Measurements from ENCODE around the gene TMIGD3. TPM values are rescaled to one million over a fixed set of nuclear protein-coding genes. Genes with fewer than 3 reads are reported as not detected.

The TMIGD3 gene
- total RNA-seq, 1 donor from 2014 or later: not detected

GRCh38 chr1:111487133-111487532 lies 16.3 kb downstream of the TMIGD3 start:
- no peak for TF ChIP-seq CTCF (conservative IDR thresholded peaks at IDR 0.05)
- Mint-ChIP-seq H3K27me3 (ENCODE audit: low read depth) (no peaks in the 10 kb centered on the region), H3K9me3 (no peaks in the 10 kb centered on the region), H3K4me3 (no peak overlapping the region), H3K4me1 (no peaks in the 10 kb centered on the region), H3K36me3 (ENCODE audit: low read depth) (no peaks in the 10 kb centered on the region), H3K27ac (ENCODE audit: unreplicated experiment) (no peak overlapping the region)
- DNase-seq (ENCODE audit: low read depth, low spot score): no peak

GRCh38 chr1:111486431-111486830 lies 17.0 kb downstream of the TMIGD3 start:
- Mint-ChIP-seq H3K9me3 (no peaks in the 10 kb centered on the region), H3K4me1 (no peaks in the 10 kb centered on the region), H3K36me3 (ENCODE audit: low read depth) (no peaks in the 10 kb centered on the region), H3K27me3 (ENCODE audit: low read depth) (peaks cover 2% of the 10 kb centered on the region), H3K27ac (ENCODE audit: unreplicated experiment) (no peak overlapping the region), H3K4me3 (no peak overlapping the region)
- no peak for TF ChIP-seq CTCF (conservative IDR thresholded peaks at IDR 0.05)
- no peak for DNase-seq (ENCODE audit: low read depth, low spot score)

GRCh38 chr1:111484391-111485026 lies 18.9 kb downstream of the TMIGD3 start:
- no peak for DNase-seq (ENCODE audit: low read depth, low spot score)
- Mint-ChIP-seq H3K4me3 (no peak overlapping the region), H3K36me3 (ENCODE audit: low read depth) (no peaks in the 10 kb centered on the region), H3K27ac (ENCODE audit: unreplicated experiment) (no peak overlapping the region), H3K4me1 (no peaks in the 10 kb centered on the region), H3K9me3 (no peaks in the 10 kb centered on the region), H3K27me3 (ENCODE audit: low read depth) (peaks cover 5% of the 10 kb centered on the region)
- no peak for TF ChIP-seq CTCF (conservative IDR thresholded peaks at IDR 0.05)

GRCh38 chr1:111483876-111484275 lies 19.6 kb downstream of the TMIGD3 start:
- H3K27ac Mint-ChIP-seq (ENCODE audit: unreplicated experiment): no peak overlapping the region
- no peak overlapping the region for H3K4me3 Mint-ChIP-seq

GRCh38 chr1:111483166-111483565 lies 20.3 kb downstream of the TMIGD3 start:
- Mint-ChIP-seq H3K4me1 (no peaks in the 10 kb centered on the region), H3K27ac (ENCODE audit: unreplicated experiment) (no peak overlapping the region), H3K4me3 (no peak overlapping the region), H3K36me3 (ENCODE audit: low read depth) (no peaks in the 10 kb centered on the region), H3K9me3 (no peaks in the 10 kb centered on the region), H3K27me3 (ENCODE audit: low read depth) (peaks cover 5% of the 10 kb centered on the region)
- TF ChIP-seq CTCF (conservative IDR thresholded peaks at IDR 0.05): no peak
- DNase-seq (ENCODE audit: low read depth, low spot score): no peak

More at GRCh38 chr1:111483876-111484275, 19.6 kb downstream of the TMIGD3 start:
- no peaks in the 10 kb centered on the region for H3K9me3 Mint-ChIP-seq
- TF ChIP-seq CTCF (conservative IDR thresholded peaks at IDR 0.05): no peak
- peaks cover 5% of the 10 kb centered on the region for H3K27me3 Mint-ChIP-seq (ENCODE audit: low read depth)
- H3K36me3 Mint-ChIP-seq (ENCODE audit: low read depth): no peaks in the 10 kb centered on the region
- no peaks in the 10 kb centered on the region for H3K4me1 Mint-ChIP-seq
- no peak for DNase-seq (ENCODE audit: low read depth, low spot score)
